Measurements from ENCODE around the gene MBTD1. TPM values are rescaled to one million over a fixed set of nuclear protein-coding genes. Genes with fewer than 3 reads are reported as not detected.

The MBTD1 gene
- total and polyA plus RNA-seq, 2 of the 8 experiments (the other 6 are each of a cell fraction or from before 2014, with no cell fraction given), result 20.3 to 51.4 TPM

Other genes with a start within 250 kb of the MBTD1 start
- 46.0 and 63.8 TPM in 2 replicates for gene SPAG9, start 139.2 kb downstream of the MBTD1 start, total RNA-seq (2021; fragmentation: NEBNext Ultra II Directional; extraction: Animal tissue kit (Norgen Biotek cat#: 25700))
- 8.3 and 9.8 TPM in 2 replicates for gene SPAG9, start 139.2 kb downstream of the MBTD1 start, polyA plus RNA-seq (2011; rRNA removed)
- gene NME1, start 106.5 kb downstream of the MBTD1 start, total RNA-seq (2021; fragmentation: NEBNext Ultra II Directional; extraction: Animal tissue kit (Norgen Biotek cat#: 25700)), result 307 and 310 TPM in 2 replicates
- 306 and 380 TPM in 2 replicates for gene NME1, start 106.5 kb downstream of the MBTD1 start, polyA plus RNA-seq (2011; rRNA removed)
- 801 and 827 TPM in 2 replicates for gene NME2, start 93.6 kb downstream of the MBTD1 start, total RNA-seq (2021; fragmentation: NEBNext Ultra II Directional; extraction: Animal tissue kit (Norgen Biotek cat#: 25700))
- gene NME2, start 93.6 kb downstream of the MBTD1 start, polyA plus RNA-seq (2011; rRNA removed), result 795 and 929 TPM in 2 replicates
- gene UTP18, start 497 bp upstream of the MBTD1 start, total RNA-seq (2021; fragmentation: NEBNext Ultra II Directional; extraction: Animal tissue kit (Norgen Biotek cat#: 25700)), result 79.6 and 85.7 TPM in 2 replicates
- gene UTP18, start 497 bp upstream of the MBTD1 start, polyA plus RNA-seq (2011; rRNA removed), result 11.3 and 17.9 TPM in 2 replicates